Kidney (tissue), 14 donors: Measurements from ENCODE around the gene CARD14. TPM values are rescaled to one million over a fixed set of nuclear protein-coding genes. Genes with fewer than 3 reads are reported as not detected.

Experiments
- DNase-seq, 5 donors: peaks; one replicate each; pipeline ENCODE4 v3.0.0-alpha.2; 2013 to 2020
- FAIRE-seq: peaks from 2 replicates; lab custom pipeline; 2012; peaks lifted over from hg19 to GRCh38; lab: Jason Lieb, UNC
- H3K27ac ChIP-seq, 2 donors: one replicate each; pipeline ENCODE4 v1.7.0; 2013; ENCODE audit warnings: low read depth in 2 of 2, low read length in 2 of 2, inconsistent platforms in 1 of 2
- H3K27me3 ChIP-seq: one replicate; pipeline ENCODE4 v1.7.1; 2013; ENCODE audit warnings: low read length, inconsistent platforms; ENCODE audit not compliant: control insufficient read depth, insufficient read depth
- H3K36me3 ChIP-seq, 3 donors: one replicate each; pipeline versions ENCODE4 v1.7.0 to v1.7.1; 2013; ENCODE audit warnings: low read length in 3 of 3, control low read depth in 1 of 3, inconsistent platforms in 1 of 3; ENCODE audit not compliant: insufficient read depth in 3 of 3, control insufficient read depth in 2 of 3
- H3K4me1 ChIP-seq, 3 donors: one replicate each; pipeline versions ENCODE4 v1.7.0 to v1.7.1; 2013; ENCODE audit warnings: low read length in 3 of 3, inconsistent platforms in 1 of 3, low read depth in 1 of 3; ENCODE audit not compliant: control insufficient read depth in 2 of 3, insufficient read depth in 2 of 3
- H3K4me3 ChIP-seq, 3 donors: one replicate each; pipeline versions ENCODE4 v1.7.0 to v1.8.1; 2013; ENCODE audit warnings: low read length in 3 of 3, control low read depth in 1 of 3, inconsistent platforms in 1 of 3
- H3K9ac ChIP-seq, 3 donors: one replicate each; pipeline versions ENCODE4 v1.7.0 to v1.7.1; 2013; ENCODE audit warnings: low read length in 3 of 3, control low read depth in 1 of 3, inconsistent platforms in 1 of 3
- H3K9me3 ChIP-seq, 3 donors: one replicate each; pipeline versions ENCODE4 v1.7.0 to v1.7.1; 2013; ENCODE audit warnings: low read length in 3 of 3, control low read depth in 1 of 3, inconsistent platforms in 1 of 3; ENCODE audit not compliant: control insufficient read depth in 2 of 3, insufficient read depth in 1 of 3
- CTCF ChIP-seq: IDR thresholded peaks from 3 replicates; pipeline ENCODE4 v1.5.1; 2012; ENCODE audit warnings: mild to moderate bottlenecking, moderate library complexity, borderline replicate concordance; ENCODE audit not compliant: insufficient read depth; ENCODE audit errors: extremely low read depth
- intact Hi-C: fragments of 100-400 bp; cut with DNase I; formaldehyde crosslinking; loops from one replicate; pipeline ENCODE4 v1.11.1; 2022
- polyA plus RNA-seq: library from polyadenylated mRNA; stranded (reverse); fragments of 350-450 nt; fragmentation: Illumina TruSeq; extraction: RNeasy Lipid Tissue Mini Kit (QIAGEN cat#74804); gene quantifications from one replicate; pipeline ENCODE4 v1.2.3, GENCODE V29; 2014; ENCODE audit warnings: low read depth, low replicate concordance; ENCODE audit not compliant: insufficient read depth
- total RNA-seq: library from RNA; stranded (reverse); fragmentation: NEBNext Ultra II Directional; extraction: Animal tissue kit (Norgen Biotek cat#: 25700); gene quantifications from one replicate; pipeline ENCODE4 v1.2.1, GENCODE V29; 2021
- donor health status: control.
- donor health status: control.
- donor health status: control.
- donor health status: control.
- donor health status: control.
- donor health status: DM: yes; HTN: yes; CAD: no.
- donor health status: Normal renal cell carcinoma (clear cell type).

CARD14 gene
- total and polyA plus RNA-seq, 2 donors from 2014 or later, result 0.17 to 1.7 TPM

GRCh38 chr17:80208050-80208449 is 38.2 kb downstream of the CARD14 start:
- FAIRE-seq, result no peak
- H3K4me1 ChIP-seq, result no peaks in the 10 kb centered on the region
- H3K9ac ChIP-seq, result no peak overlapping the region
- intact Hi-C loops, result no loop called here
- peaks cover 0 to 9% (median 9%) of the 10 kb centered on the region in 3 donors for H3K36me3 ChIP-seq
- no peak overlapping the region for H3K27ac ChIP-seq
- no peaks in the 10 kb centered on the region for H3K27me3 ChIP-seq
- TF ChIP-seq CTCF, result no peak
- H3K9me3 ChIP-seq, result no peaks in the 10 kb centered on the region
- no peak overlapping the region for H3K4me3 ChIP-seq
- DNase-seq, result no peak

- no peak for TF ChIP-seq CTCF
- no peak overlapping the region for H3K9ac ChIP-seq
- no peak for DNase-seq
- peaks cover 0 to 12% (median 9%) of the 10 kb centered on the region in 3 donors for H3K36me3 ChIP-seq
- FAIRE-seq, result no peak
- no peaks in the 10 kb centered on the region for H3K27me3 ChIP-seq
- H3K27ac ChIP-seq, result no peak overlapping the region
- H3K4me1 ChIP-seq, result no peaks in the 10 kb centered on the region
- H3K9me3 ChIP-seq, result no peaks in the 10 kb centered on the region
- intact Hi-C loops, result no loop called here
- no peak overlapping the region for H3K4me3 ChIP-seq
These were observed 39.9 kb downstream of the CARD14 start for GRCh38 chr17:80209765-80210164.

GRCh38 chr17:80210348-80211108 is 40.7 kb downstream of the CARD14 start:
- no peaks in the 10 kb centered on the region for H3K4me1 ChIP-seq
- H3K4me3 ChIP-seq, result no peak overlapping the region
- FAIRE-seq (no peak), DNase-seq (no peak)
- H3K9ac ChIP-seq, result no peak overlapping the region
- TF ChIP-seq CTCF, result no peak
- no peaks in the 10 kb centered on the region for H3K27me3 ChIP-seq
- intact Hi-C loops, result no loop called here
- H3K27ac ChIP-seq, result no peak overlapping the region
- peaks cover 0 to 12% (median 9%) of the 10 kb centered on the region in 3 donors for H3K36me3 ChIP-seq
- no peaks in the 10 kb centered on the region for H3K9me3 ChIP-seq

- H3K27me3 ChIP-seq, result no peaks in the 10 kb centered on the region
- peaks cover 0 to 12% (median 10%) of the 10 kb centered on the region in 3 donors for H3K36me3 ChIP-seq
- no peak overlapping the region for H3K27ac ChIP-seq
- no peak overlapping the region for H3K9ac ChIP-seq
- no peak for TF ChIP-seq CTCF
- FAIRE-seq (no peak), DNase-seq (peak in 1 of 5 donors; percentile 61)
- H3K4me3 ChIP-seq, result no peak overlapping the region
- no peaks in the 10 kb centered on the region for H3K9me3 ChIP-seq
- no peaks in the 10 kb centered on the region for H3K4me1 ChIP-seq
- intact Hi-C loops, result no loop called here
These were observed 42.3 kb downstream of the CARD14 start for GRCh38 chr17:80212109-80212508.
